NCI-H460 (cell line): Measurements from ENCODE around the gene RAB42. TPM values are rescaled to one million over a fixed set of nuclear protein-coding genes. Genes with fewer than 3 reads are reported as not detected.
"Not testable (repeated sequence)": the region's sequence is repeated elsewhere in the genome, so short reads cannot be mapped to it uniquely, and the experiment has no call there.

Experiments
- DNase-seq: peaks from one replicate; pipeline ENCODE4 v3.0.0-alpha.2; 2016; ENCODE audit warnings: low read depth; ENCODE audit errors: extremely low read depth
- total RNA-seq: library from RNA; depleted of rRNA; stranded (reverse); fragments of >200 nt; shearing (Covaris generic); gene quantifications from 2 replicates; pipeline ENCODE4 v1.2.3, GENCODE V29; 2014

RAB42 gene
- total RNA-seq, 1 experiment from 2014 or later: 1.4 TPM

- DNase-seq: peak; percentile 90
These were observed 10.4 kb upstream of the RAB42 start for GRCh38 chr1:28581531-28582247.

- no peak for DNase-seq
These were observed 9.8 kb upstream of the RAB42 start for GRCh38 chr1:28582248-28582615.

- DNase-seq: not testable (repeated sequence)
These were observed 5.3 kb upstream of the RAB42 start for GRCh38 chr1:28586585-28587391.

GRCh38 chr1:28592321-28593071 lies 431 bp downstream of the RAB42 start:
- no peak for DNase-seq

GRCh38 chr1:28593988-28594356 lies 1.9 kb downstream of the RAB42 start:
- DNase-seq: not testable (repeated sequence)

GRCh38 chr1:28594686-28595411 lies 2.8 kb downstream of the RAB42 start:
- DNase-seq: not testable (repeated sequence)

- no peak for DNase-seq
These were observed 3.5 kb downstream of the RAB42 start for GRCh38 chr1:28595412-28596191.

- DNase-seq: not testable (repeated sequence)
These were observed 4.2 kb downstream of the RAB42 start for GRCh38 chr1:28596276-28596675.

GRCh38 chr1:28601696-28602095 lies 9.6 kb downstream of the RAB42 start:
- no peak for DNase-seq

- DNase-seq: peak; percentile 73
These were observed 10.7 kb downstream of the RAB42 start for GRCh38 chr1:28602536-28603439.

- no peak for DNase-seq
These were observed 12.3 kb downstream of the RAB42 start for GRCh38 chr1:28604411-28604810.

GRCh38 chr1:28604962-28605361 lies 12.9 kb downstream of the RAB42 start:
- DNase-seq: no peak

- DNase-seq: no peak
These were observed 14.7 kb downstream of the RAB42 start for GRCh38 chr1:28606771-28607170.

- no peak for DNase-seq
These were observed 21.1 kb downstream of the RAB42 start for GRCh38 chr1:28613175-28613574.

- no peak for DNase-seq
These were observed 39.6 kb downstream of the RAB42 start for GRCh38 chr1:28631713-28632112.

- no peak for DNase-seq
These were observed 40.5 kb downstream of the RAB42 start for GRCh38 chr1:28632560-28632959.

- DNase-seq: no peak
These were observed 48.7 kb downstream of the RAB42 start for GRCh38 chr1:28640766-28641165.

GRCh38 chr1:28642056-28642846 lies 50.2 kb downstream of the RAB42 start:
- DNase-seq: no peak
